Omental fat pad (tissue), 4 donors: Measurements from ENCODE around the gene PRUNE1. TPM values are rescaled to one million over a fixed set of nuclear protein-coding genes. Genes with fewer than 3 reads are reported as not detected.

ENCODE experiments used
- ATAC-seq: fragments of 150-250 bp; one replicate; pipeline ENCODE4 v1.9.1; 2016; ENCODE audit warnings: mild to moderate bottlenecking, moderate library complexity; ENCODE audit not compliant: low FRiP score
- DNase-seq: peaks from one replicate; pipeline ENCODE4 v3.0.0-alpha.2; 2019; ENCODE audit warnings: low spot score
- CTCF ChIP-seq, 3 donors: fragments of 450-650 bp; IDR thresholded peaks; one replicate each; pipeline ENCODE4 v1.5.1; 2016 to 2017; ENCODE audit warnings: antibody characterized with exemption in 3 of 3, mild to moderate bottlenecking in 3 of 3, moderate library complexity in 2 of 3
- total RNA-seq, 4 donors: library from RNA; depleted of rRNA; stranded (reverse); fragments of >200 nt; gene quantifications; one replicate each; pipeline ENCODE4 v1.1.0, GENCODE V29; 2016

Gene PRUNE1
- total RNA-seq, 4 donors from 2014 or later = 6.2 to 20.6 (median 16.2) TPM

- ATAC-seq (no peak), DNase-seq (no peak)
- no peak for TF ChIP-seq CTCF (IDR thresholded peaks at IDR 0.05)
Measured at GRCh38 chr1:151051356-151052009, 43.2 kb downstream of the PRUNE1 start.

- ATAC-seq = no peak
- no peak for TF ChIP-seq CTCF (IDR thresholded peaks at IDR 0.05)
Measured at GRCh38 chr1:151054971-151055547, 46.8 kb downstream of the PRUNE1 start.

GRCh38 chr1:151055581-151055980 is 47.3 kb downstream of the PRUNE1 start:
- ATAC-seq = no peak
- DNase-seq = no peak
- TF ChIP-seq CTCF (IDR thresholded peaks at IDR 0.05) = no peak

More at GRCh38 chr1:151054971-151055547, 46.8 kb downstream of the PRUNE1 start:
- no peak for DNase-seq

GRCh38 chr1:151056149-151056548 is 47.9 kb downstream of the PRUNE1 start:
- TF ChIP-seq CTCF (IDR thresholded peaks at IDR 0.05) = no peak
- ATAC-seq = no peak
- DNase-seq = no peak

- DNase-seq (no peak), ATAC-seq (no peak)
- no peak for TF ChIP-seq CTCF (IDR thresholded peaks at IDR 0.05)
Measured at GRCh38 chr1:151058692-151059091, 50.4 kb downstream of the PRUNE1 start.

- no peak for DNase-seq
- peak in 2 of 3 donors; percentile 15 to 55 for TF ChIP-seq CTCF (IDR thresholded peaks at IDR 0.05)
- ATAC-seq = peak; percentile 73
Measured at GRCh38 chr1:151059109-151060006, 51.1 kb downstream of the PRUNE1 start, which contains the start of gene CDC42SE1. CDC42SE1 (minus strand) TSS chr1:151059622; CDS start chr1:151055730, 3,892 bp downstream.
